GM18870 (cell line): Measurements from ENCODE around the gene AFF3.

Experiments used
- ATAC-seq: cut with Tn5 transposase; IDR thresholded peaks from one replicate; pipeline ENCODE4 v1.9.1; 2021; ENCODE audit warnings: moderate library complexity; ENCODE audit not compliant: unreplicated experiment

The AFF3 gene

DNA sequence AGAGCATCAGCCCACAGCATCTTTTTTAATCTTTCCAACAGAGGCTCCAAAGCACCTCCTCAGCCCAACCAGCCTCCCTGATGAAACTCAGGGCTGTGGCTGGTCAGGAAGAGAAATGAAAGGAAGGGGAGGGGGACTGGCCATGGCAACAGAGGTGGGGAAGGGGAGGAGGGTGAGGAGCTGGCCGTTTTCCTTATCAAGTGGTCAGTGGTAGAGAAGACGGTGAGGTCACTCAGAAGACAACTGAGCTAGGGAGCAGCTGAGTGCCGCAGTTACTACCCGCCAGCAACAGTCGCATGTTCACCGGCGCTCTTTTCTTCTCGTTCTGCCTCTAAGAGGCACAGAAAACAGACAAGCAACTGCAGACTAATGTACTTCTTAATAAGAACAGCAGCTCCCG lies 97.4 kb downstream of the AFF3 start:
- ATAC-seq, result no peak

DNA sequence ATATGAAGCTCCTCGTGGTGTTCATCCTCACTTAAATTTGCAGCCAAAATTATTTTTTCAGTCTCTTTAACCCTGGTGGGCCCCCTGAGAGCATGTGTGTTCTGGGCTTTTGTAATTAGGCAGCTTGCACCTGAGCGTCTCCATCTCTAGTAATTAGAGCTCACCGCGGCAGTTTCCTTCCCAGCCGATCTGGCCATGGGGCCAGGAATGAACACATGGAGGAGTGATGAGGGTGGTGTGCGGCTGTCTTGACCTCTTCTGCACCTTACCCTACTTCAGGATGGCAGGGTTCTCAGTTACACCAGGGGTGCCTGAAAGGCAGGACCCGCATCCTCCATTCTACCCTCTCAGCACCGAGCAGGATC lies 98.5 kb downstream of the AFF3 start:
- no peak for ATAC-seq

DNA sequence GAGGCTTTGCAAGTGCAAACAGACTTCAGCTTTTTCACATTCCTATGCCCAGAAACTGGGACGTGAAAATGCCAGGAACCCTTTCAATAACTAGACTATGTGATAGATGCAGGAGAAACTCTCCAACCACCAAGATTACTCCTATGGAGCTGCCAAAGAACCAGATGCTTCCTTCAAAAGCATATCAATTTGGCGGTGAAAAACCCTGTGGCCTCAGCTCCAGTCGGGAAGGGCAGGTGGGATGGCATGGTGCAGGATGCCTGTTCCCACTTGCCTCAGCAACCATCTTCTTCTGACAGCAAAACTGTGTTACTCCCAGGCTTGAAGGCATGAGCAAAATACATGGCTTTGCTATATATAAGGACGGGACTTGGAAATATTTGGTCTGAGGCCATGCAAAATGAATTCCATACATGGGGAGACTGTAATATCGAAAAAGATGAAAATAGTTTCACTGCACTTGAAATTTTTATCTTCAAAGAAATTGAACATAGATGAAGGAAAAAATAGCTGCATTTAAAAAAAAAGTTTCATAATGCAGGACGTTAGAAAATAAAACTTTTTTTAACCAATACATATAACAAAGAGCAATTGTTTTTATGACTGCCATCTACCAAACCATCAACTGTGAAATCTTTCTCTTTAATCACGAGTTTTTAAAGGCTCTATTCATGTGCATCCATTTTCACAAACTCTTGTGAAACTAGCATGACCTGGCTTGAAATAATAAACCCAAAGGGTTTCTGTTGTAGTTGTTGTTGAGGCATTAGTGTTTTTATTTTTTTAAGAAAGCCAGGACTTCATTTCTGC lies 99.1 kb downstream of the AFF3 start:
- no peak for ATAC-seq

DNA sequence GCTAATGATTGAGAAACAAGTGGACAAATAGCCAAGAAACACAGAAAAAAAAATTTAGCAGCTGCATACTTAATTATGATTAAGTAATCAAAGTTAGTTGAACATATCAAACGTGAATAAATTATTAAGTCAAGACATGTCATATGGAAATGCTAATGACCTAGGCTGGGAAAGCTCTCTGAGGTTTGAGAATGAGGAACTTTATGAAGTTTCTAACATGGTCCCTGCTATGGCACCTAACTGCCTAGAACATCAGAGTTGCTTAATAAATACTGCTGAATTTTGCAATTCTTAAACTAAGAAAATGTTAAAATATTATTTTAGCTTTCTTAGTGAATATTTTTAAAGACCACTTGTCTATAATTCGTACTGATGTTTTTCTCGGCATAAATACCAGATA lies 99.8 kb downstream of the AFF3 start:
- no peak for ATAC-seq

DNA sequence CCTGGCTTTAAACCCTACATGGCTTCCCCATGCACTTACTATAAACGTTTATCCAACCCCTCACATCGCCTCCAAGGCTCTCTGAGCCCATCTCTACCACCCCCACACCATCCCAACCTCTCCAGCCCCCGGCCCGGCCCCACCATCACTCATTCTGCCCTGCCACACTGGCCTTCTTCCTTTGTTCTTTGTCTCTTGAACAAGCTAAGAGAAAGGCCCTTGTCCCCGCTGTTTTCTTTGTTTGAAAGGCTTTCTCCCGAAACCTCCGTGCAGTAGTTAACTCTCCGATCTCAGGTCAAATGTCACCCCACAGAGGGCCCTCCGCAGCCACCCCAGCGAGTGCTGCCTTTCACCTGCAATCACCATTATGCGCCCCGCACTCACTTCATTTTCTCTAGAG lies 100.4 kb downstream of the AFF3 start:
- ATAC-seq, result no peak

DNA sequence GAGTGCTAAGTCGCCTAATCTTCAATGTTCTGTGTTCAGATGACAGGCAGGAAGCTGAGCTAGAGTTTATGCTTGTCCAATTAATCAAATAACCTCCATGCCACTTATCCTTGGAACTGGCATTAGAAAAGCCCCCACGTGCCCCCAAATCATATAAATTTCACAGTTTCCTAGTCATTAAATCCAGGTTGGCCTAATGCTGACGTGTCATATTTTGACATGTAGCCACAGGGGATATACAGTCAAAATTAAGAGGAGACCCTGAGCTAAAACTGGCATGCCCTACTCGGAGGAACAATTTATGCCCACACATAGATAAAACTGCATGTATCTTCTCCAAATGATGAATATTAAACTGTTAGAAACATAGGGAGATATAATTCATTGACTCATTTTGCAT lies 101.0 kb downstream of the AFF3 start:
- no peak for ATAC-seq

DNA sequence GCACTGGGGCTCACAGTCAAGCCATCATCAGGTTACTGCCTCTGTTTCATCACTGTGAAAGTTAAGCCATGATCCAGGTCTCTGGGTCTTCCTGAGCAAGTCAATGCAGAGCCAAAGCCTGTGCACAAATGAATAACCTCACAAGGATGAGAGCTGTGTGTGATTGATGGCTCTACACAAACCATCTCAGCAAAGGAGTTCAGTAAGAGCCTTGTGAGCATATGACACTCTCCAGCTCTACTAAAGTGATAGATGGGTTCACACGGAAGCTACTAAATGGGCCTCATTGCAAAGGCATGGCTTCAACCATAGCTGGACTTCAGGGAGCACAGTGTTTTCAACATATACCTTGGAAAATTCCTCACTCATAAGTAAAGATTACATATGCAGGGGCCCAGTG lies 101.5 kb downstream of the AFF3 start:
- no peak for ATAC-seq

DNA sequence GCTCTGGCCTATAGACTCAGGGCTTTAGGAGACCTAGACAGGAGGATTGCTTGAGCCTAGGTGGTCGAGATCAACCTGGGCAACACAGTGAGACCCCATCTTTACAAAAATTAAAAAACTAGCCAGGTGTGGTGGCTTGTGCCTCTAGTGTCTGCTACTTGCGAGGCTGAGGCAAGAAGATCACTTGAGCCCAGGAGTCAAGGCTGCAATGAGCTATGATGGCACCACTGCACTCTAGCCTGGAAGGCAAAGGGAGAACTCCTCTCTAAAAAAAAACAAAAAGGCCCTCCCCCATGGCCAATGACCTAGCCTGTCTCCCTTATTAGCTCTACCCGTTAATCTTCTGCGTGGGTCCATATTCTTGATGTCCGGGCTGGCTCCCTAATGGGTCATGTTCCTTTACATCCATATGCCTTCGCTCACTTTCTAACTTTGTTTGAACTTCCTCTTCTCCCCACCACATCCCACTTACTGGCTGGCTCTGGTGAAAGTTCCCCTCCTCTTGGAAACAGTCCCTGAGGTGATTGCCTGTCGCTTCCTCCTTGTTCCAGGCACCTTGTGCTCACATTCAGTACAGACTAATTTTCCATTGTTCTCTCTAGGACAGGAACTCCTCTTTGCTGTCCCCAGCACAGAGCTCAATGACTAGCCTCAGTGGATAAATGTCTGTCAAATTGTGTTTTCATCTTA lies 103.0 kb downstream of the AFF3 start:
- ATAC-seq, result no peak

DNA sequence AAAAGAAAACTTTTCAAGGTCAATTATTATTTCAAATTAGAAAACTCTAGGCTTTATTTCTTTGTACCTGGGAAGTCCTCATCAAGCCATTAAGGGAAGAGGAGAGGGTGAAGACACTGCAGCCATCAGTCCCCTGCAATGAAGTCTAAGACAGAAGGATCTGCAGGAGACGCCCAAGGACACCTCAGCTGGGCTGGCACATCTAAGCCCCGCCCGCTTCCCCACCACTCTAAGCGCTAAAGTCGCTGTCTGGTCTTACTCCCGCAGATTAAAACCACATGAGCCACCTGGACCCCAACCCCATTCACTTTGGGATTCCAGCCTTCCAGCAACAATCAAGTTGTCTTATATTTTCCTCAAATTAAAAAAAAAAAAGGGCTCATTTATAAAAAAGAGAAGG lies 104.4 kb downstream of the AFF3 start:
- ATAC-seq, result no peak

DNA sequence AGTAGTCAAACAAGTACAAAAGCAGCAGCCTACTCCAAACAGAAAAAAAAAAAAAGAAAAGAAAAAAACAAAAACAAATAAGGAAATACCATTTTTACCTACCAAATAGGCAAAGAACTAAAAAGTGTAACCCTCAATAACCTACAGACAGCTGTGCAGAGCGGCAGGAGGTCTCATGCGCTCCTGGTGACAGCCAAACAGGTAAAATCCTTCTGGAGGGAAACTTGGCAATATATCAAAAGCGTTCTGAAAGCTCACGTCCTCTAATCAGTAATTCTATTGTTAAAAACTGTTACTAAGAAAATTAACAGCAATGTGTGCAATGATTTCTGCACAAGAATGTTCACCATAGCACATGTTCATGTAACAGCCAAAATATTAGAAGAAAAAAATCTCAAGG lies 105.6 kb downstream of the AFF3 start:
- ATAC-seq, result no peak

DNA sequence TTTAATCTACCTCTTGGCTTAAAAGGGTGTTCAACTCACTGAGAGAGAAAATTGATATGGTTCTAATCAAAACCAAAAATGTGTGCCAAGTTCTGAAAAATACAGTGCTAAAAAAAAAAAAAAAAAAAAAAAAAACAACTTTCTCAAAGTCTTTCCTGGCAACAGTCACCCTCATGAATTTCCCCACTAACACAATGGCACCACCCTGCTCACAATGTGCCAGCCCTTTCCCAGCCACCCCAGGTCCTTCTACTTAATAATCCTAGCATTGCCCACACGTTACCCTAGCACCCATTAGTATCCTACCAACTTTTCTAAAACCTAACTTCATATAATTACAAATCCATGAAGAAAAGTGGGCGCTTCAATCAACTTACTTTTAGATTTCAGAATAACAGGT lies 106.4 kb downstream of the AFF3 start:
- ATAC-seq, result no peak

DNA sequence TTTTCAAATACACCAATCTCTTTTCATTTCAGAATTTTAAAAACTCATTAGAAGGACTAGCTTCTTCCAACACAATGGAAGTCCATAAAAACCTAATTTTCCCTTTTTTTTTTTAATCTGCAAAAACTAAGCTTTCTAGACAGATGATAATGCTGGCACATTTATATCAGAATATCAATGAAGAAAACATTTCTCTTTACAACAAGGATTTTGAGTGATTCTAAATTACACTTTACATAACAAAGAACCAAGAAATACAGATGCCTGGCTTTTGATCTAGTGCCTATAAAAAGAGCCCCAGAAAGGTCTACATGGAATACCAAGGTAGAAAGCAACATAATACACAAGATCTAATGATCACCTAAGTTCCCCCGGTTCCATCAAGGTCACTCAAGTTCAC lies 108.0 kb downstream of the AFF3 start:
- no peak for ATAC-seq

DNA sequence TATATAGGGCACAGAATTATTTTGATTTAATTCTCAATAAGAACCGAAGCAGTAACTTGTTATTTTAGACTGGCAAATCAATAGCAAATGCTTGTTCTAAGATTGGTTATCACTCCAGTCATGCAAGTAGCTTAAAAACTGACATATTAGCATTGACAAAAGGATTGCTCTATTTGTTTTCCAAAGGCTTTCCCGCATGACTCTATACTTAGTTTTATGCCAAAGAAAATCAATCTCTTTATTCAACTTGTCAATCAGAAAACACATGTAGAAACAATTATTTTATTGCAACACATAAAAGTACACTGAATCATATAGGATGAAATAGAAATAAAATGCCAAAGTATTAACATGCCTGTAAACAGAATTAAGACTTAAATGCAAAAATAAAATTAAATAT lies 108.4 kb downstream of the AFF3 start:
- no peak for ATAC-seq

DNA sequence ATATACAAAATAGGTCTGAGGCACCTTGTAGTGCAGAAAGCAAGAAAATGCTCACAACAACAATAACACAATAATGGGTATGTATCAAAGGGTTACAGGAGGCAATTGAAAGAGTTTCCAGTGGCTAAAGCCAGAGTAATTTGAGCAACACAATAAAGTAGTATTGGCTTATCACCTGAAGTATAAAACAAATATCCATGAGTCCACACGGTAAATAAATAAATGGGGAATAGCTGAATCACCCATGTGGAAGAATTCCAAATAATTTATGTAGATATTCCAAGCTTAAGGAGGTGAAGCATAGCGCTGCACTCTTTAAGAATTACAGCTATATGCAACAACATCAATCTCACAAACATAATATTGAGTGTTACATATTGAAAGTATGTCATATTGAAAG lies 110.8 kb downstream of the AFF3 start:
- ATAC-seq, result no peak

DNA sequence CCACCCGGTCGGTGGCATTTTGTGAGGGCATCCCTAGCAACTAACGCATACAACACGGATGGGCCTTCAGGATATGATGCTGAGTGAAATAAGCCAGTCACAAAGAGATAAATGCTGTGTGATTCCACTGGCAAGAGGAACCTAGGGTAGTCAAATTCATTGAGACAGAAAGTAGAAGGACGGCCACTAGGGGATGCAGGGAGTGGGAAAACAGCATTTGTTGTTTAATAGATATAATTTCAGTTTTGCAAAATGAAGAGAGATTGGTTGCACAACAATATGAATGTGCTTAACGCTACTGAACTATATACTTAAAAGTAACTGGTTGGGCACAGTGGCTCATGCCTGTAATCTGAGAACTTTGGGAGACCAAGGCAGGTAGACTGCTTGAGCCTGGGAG lies 112.9 kb downstream of the AFF3 start:
- ATAC-seq, result no peak

DNA sequence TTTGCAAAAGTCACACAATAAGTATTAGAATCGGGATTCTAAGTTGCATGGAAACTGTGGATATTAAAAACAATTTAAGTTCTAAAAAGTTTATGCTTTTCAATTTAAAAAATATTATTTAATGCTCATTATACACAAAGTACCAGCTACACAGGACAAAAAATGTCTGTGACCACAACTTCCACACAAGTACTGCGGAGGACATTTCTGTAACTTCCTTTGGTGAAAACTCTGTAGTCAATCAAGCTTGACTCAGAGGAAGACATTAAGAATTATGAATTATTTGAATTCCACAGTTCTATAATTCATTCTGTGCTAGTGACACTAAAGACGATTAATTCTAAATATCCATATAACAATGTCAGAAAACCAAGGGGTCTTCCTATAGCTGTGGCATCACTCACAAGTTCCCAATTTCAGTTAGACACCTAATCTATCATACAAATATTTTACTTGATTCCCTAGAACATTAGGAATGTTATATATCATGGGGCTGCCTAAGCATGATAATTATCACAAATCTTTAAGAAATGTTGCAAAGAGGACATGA lies 120.5 kb downstream of the AFF3 start:
- ATAC-seq, result no peak

DNA sequence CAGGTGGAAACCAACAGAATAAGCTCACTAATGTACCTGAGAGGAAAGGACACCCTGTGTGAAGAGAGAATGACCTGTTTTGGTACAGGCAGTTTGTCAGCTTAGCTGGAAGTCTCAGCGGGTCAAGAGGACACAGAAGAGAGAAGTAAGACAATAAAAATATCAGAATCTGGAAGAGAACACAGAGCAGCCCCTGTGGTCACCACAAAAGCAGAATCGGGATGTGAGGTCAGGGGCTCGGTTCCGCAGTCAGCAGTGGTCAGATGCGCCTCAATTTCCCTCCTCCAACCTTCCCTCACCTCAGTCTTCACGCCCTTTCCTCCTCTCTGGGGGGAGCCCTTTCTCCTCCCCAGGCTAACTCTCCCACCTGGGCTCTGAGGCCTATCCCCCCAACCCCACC lies 122.9 kb downstream of the AFF3 start:
- no peak for ATAC-seq

DNA sequence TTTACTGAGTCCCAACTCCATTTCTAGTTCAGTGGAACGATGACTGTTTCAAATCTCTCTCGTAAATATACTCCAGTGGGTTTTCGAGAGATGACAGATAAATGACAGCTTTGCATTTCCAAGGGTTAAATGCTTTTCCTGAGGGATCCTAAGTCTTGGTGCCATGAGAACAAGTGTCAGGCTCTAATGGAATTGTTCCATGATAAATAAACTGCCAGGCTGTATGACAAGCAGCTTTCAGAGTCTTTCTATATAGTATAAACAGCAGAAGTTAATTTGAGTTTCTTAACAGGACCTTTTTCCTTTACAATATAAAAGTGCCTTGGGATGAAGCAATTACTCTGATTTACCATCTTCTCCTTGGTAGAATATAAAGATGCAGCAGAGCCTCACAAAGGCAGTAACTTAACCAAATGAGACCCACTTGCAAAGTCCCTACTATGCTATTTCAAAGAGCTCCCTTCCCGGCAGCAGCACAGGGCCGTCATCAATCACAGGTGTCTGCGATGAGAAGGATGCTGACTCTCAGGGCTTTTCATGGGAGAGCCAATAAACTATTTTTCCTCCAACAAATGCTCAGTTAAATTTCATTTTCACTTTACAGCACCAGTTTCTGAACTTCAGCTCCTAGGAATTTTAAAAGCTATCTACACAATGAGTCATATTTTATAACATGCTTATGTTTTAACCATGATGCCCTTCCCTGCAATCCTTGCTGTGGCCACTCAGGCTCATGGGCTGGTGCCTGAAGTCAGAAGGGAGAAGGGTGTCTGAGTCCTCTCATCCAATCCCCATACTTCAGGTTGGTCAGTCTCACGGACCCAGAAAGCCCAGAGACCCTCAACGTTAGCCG lies 123.8 kb downstream of the AFF3 start:
- ATAC-seq, result no peak

DNA sequence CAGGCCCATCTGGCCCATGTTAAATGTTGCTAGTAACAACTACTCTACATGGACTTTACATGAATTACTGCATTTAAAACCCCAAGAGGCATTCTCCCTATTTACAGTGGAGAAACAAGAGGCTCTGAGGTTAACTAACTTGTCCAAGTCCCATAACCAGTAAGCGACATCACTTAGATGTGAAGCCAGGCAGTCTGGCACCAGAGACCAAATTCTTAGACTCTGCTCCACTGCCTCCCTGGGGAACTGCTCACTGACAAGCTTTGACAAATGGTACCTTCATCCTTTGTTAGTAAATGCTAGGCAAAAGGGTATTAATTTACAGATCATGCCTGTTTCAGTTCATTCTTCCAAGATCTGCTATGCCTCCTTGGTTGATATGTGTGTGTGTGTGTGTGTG lies 124.8 kb downstream of the AFF3 start:
- no peak for ATAC-seq

DNA sequence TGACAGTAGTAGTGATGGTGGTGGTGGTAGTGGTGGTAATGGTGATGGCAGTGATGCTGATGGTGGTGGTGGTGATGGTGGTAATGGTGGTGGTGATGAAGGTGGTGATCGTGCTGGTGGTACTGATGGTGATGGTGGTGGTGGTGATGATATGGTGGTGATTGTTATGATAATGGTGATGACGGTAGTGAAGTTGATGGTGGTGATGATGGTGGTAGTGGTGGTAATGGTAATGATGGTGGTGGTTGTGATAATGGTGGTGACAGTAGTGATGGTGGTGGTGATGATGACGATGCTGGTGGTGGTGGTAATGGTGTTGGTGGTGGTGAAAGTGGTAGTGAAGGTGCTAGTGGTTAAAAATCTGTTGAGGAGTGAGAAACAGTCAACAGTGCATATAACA lies 125.6 kb downstream of the AFF3 start:
- ATAC-seq, result no peak

DNA sequence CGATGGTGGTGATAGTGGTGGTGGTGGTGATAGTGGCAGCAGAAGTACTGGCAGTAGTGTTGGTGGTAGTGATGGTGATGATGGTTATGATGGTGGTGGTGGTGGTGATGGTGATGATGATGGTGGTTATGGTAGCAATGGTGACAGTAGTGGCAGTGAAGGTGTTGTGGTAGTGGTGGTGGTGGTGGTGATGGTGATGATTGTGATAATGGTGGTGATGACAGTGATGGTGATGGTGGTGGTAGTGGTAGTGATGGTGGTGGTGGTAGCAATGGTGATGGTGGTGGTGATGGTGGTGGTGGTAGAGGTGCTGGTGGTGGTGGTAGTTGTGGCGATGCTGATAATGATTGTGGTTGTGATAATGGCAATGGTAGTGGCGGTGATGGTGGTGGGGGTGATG lies 126.5 kb downstream of the AFF3 start:
- ATAC-seq, result no peak
